HCT116 (cell line): ENCODE data around the gene TARM1.

Experiments
- ATF3 ChIP-seq: IDR thresholded peaks from 2 replicates; pipeline ENCODE4 v1.6.1; 2012
- CBX3 ChIP-seq: IDR thresholded peaks from 2 replicates; pipeline ENCODE4 v1.6.1; 2012; ENCODE audit warnings: low read depth
- CEBPB ChIP-seq: IDR thresholded peaks from 2 replicates; pipeline ENCODE4 v1.6.1; 2012; ENCODE audit warnings: low read depth
- CTCF ChIP-seq, 3 experiments: fragments of 200-600 bp in 1 of 3; sonication (generic) in 1 of 3; IDR thresholded peaks in 2 of 3; conservative IDR thresholded peaks in 1 of 3; 2 replicates each; pipeline ENCODE4 v1.5.1; 2012 to 2017; ENCODE audit warnings: low read depth in 2 of 3, low read length in 2 of 3, antibody characterized with exemption in 1 of 3, borderline replicate concordance in 1 of 3, control low read depth in 1 of 3, mild to moderate bottlenecking in 1 of 3, mixed read lengths in 1 of 3, mixed run types in 1 of 3, moderate library complexity in 1 of 3; ENCODE audit not compliant: insufficient read depth in 1 of 3
- EZH2 ChIP-seq: fragments of 200-600 bp; sonication (generic); IDR thresholded peaks from 2 replicates; pipeline ENCODE4 v1.6.1; 2017; ENCODE audit warnings: antibody characterized with exemption, mixed run types
- MAX ChIP-seq: IDR thresholded peaks from 2 replicates; pipeline ENCODE4 v1.6.1; 2012
- POLR2A ChIP-seq: IDR thresholded peaks from 2 replicates; pipeline ENCODE4 v1.7.0; 2011; ENCODE audit warnings: borderline replicate concordance; ENCODE audit not compliant: insufficient read depth, insufficient read length; ENCODE audit errors: extremely low read depth
- RAD21 ChIP-seq: IDR thresholded peaks from 2 replicates; pipeline ENCODE4 v1.6.1; 2012; ENCODE audit warnings: low read depth, mild to moderate bottlenecking
- TCF7L2 ChIP-seq: IDR thresholded peaks from 2 replicates; pipeline ENCODE4 v1.7.0; 2011; ENCODE audit warnings: borderline replicate concordance, inconsistent platforms; ENCODE audit not compliant: insufficient read depth, insufficient read length; ENCODE audit errors: extremely low read depth

GRCh38 chr19:54073829-54074228 is 7.3 kb downstream of the TARM1 start:
- TF ChIP-seq CTCF (IDR thresholded peaks at IDR 0.05 in 2 of 3, conservative IDR thresholded peaks at IDR 0.05 in 1 of 3; ENCODE audit: borderline replicate concordance in 1 of 3, insufficient read depth in 1 of 3, low read depth in 2 of 3, low read length in 2 of 3) (no peak), RAD21 (no peak), EZH2 (no peak), POLR2A (no peak), TCF7L2 (no peak), ATF3 (no peak), CEBPB (no peak), MAX (no peak), CBX3 (no peak)
